HepG2 (cell line): ENCODE results near the gene MRM1. TPM values are rescaled to one million over a fixed set of nuclear protein-coding genes. Genes with fewer than 3 reads are reported as not detected.

Experiments
- ATAC-seq: fragments of 200-7000 bp; cut with Tn5 transposase; 3 replicates; pipeline ENCODE4 v1.9.1; 2020; ENCODE audit warnings: mild to moderate bottlenecking, moderate library complexity
- BruUV-seq: library from RNA; stranded (reverse); fragments of 400-500 nt; replicated peaks from 2 replicates; lab custom pipeline; 2021; lab: Mats Ljungman, UMichigan
- CTCF ChIA-PET: fragments of 300-600 bp; formaldehyde crosslinking; extraction: SDS; loops from one replicate; lab custom pipeline; 2021; ENCODE audit warnings: low total read pairs, inconsistent platforms, low intra/inter-chr PET ratio; lab: Yijun Ruan, JAX
- POLR2A ChIA-PET: fragments of 350-600 bp; sonication (Branson Sonifier 250); formaldehyde crosslinking; loops from one replicate; lab custom pipeline; 2020; ENCODE audit warnings: antibody characterized with exemption, inconsistent platforms; lab: Yijun Ruan, JAX
- DNase-seq: peaks from one replicate; pipeline ENCODE4 v3.0.0-alpha.2; 2015; ENCODE audit warnings: low spot score
- FAIRE-seq: peaks from 3 replicates; lab custom pipeline; 2011; peaks lifted over from hg19 to GRCh38; lab: Jason Lieb, UNC
- H2AFZ ChIP-seq: one replicate; pipeline ENCODE4 v1.6.1; 2011; ENCODE audit warnings: low read length, inconsistent platforms
- H3K27ac ChIP-seq: fragments of 300-600 bp; 3 replicates; pipeline ENCODE4 v1.8.0; 2011; ENCODE audit warnings: mixed run types, mild to moderate bottlenecking, mixed read lengths, low read length, inconsistent platforms; ENCODE audit not compliant: insufficient read depth; ENCODE audit errors: extremely low read length
- H3K27me3 ChIP-seq, 2 experiments: fragments of 200-600 bp in 1 of 2; 2 replicates in 1 of 2; 3 replicates in 1 of 2; pipeline versions ENCODE4 v1.6.0 to v1.8.0; 2011; ENCODE audit warnings: low read length in 2 of 2, mild to moderate bottlenecking in 2 of 2, moderate library complexity in 2 of 2, inconsistent platforms in 1 of 2; ENCODE audit not compliant: insufficient read depth in 2 of 2, control insufficient read depth in 1 of 2
- H3K36me3 ChIP-seq, 2 experiments: fragments of 200-600 bp in 1 of 2; replicated peaks in 1 of 2; 2 replicates in 1 of 2; 3 replicates in 1 of 2; pipeline versions ENCODE4 v1.5.1 to v1.8.0; 2011; ENCODE audit warnings: low read length in 2 of 2, inconsistent platforms in 1 of 2; ENCODE audit not compliant: insufficient read depth in 2 of 2, control insufficient read depth in 1 of 2
- H3K4me1 ChIP-seq: 2 replicates; pipeline ENCODE4 v1.5.1; 2012; ENCODE audit warnings: low read length, inconsistent platforms; ENCODE audit not compliant: insufficient read depth
- H3K4me2 ChIP-seq: 2 replicates; pipeline ENCODE4 v1.6.0; 2011; ENCODE audit warnings: low read depth, low read length, inconsistent platforms
- H3K4me3 ChIP-seq, 3 experiments: fragments of 200-600 bp in 1 of 3; sonication (generic), shearing (Covaris generic) in 1 of 3; replicated peaks in 1 of 3; 2 replicates each; pipeline ENCODE4 v1.5.1; 2011 to 2016; ENCODE audit warnings: low read length in 3 of 3, inconsistent platforms in 2 of 3, low read depth in 2 of 3, mild to moderate bottlenecking in 2 of 3, control low read depth in 1 of 3, mixed read lengths in 1 of 3; ENCODE audit not compliant: insufficient read depth in 1 of 3
- H3K79me2 ChIP-seq: one replicate; pipeline ENCODE4 v1.6.1; 2011; ENCODE audit warnings: low read length, inconsistent platforms; ENCODE audit not compliant: insufficient read depth
- H3K9ac ChIP-seq: 2 replicates; pipeline ENCODE4 v1.6.0; 2011; ENCODE audit warnings: mild to moderate bottlenecking, low read depth, low read length, inconsistent platforms; ENCODE audit not compliant: insufficient read depth
- H3K9me3 ChIP-seq: 2 replicates; pipeline ENCODE4 v1.5.1; 2012; ENCODE audit warnings: mild to moderate bottlenecking, low read length
- H4K20me1 ChIP-seq: 2 replicates; pipeline ENCODE4 v1.6.0; 2011; ENCODE audit warnings: inconsistent platforms, mild to moderate bottlenecking, low read length, moderate library complexity; ENCODE audit not compliant: insufficient read depth
- NR2F6 ChIP-seq, 2 experiments: IDR thresholded peaks; 2 replicates each; pipeline ENCODE4 v1.6.1; 2016; ENCODE audit warnings: antibody characterized with exemption in 1 of 2, mild to moderate bottlenecking in 1 of 2
- SMC3 ChIP-seq: IDR thresholded peaks from 2 replicates; pipeline ENCODE4 v1.6.1; 2011; ENCODE audit warnings: low read length, improper control_type of control experiment
- STAG1 ChIP-seq: sonication (generic); formaldehyde crosslinking; IDR thresholded peaks from 2 replicates; pipeline ENCODE4 v1.4.0; 2020; ENCODE audit warnings: missing genetic modification reagents
- ZFX ChIP-seq: sonication (generic); formaldehyde crosslinking; IDR thresholded peaks from 2 replicates; pipeline ENCODE4 v1.4.0; 2020; ENCODE audit warnings: mild to moderate bottlenecking, low read depth, missing genetic modification reagents, moderate library complexity
- ZNF556 ChIP-seq: sonication (generic); formaldehyde crosslinking; IDR thresholded peaks from 2 replicates; pipeline ENCODE4 v1.4.0; 2020; ENCODE audit warnings: mild to moderate bottlenecking, missing genetic modification reagents, borderline replicate concordance
- WGBS: methylation state at CpG from one replicate; pipeline ENCODE4 v1.1.6; 2017; ENCODE audit warnings: low lambda C conversion rate; 5-methylcytosine and 5-hydroxymethylcytosine counted together
- in situ Hi-C: cut with HindIII; loops from 2 replicates; pipeline ENCODE4 v1.10.0; 2017; ENCODE audit warnings: low pct_unique_long_range_greater_than_20kb; ENCODE audit not compliant: extremely low pct_ligation_motif_present
- intact Hi-C: fragments of 100-400 bp; cut with micrococcal nuclease; formaldehyde crosslinking; loops from one replicate; pipeline ENCODE4 v1.10.0; 2022; ENCODE audit not compliant: unreplicated experiment
- polyA plus RNA-seq, 8 experiments: library from polyadenylated mRNA; depleted of rRNA in 3 of 8; stranded (reverse) in 7 of 8; unstranded in 1 of 8; fragments of >200 nt; fragmentation: Illumina TruSeq in 4 of 8; extraction: Trizol in 4 of 8; gene quantifications; 2 replicates each; pipeline versions ENCODE4 v1.2.1 to v1.2.3, GENCODE V29; 2011 to 2016; ENCODE audit warnings: low read depth in 4 of 8, missing spikeins in 1 of 8, mixed read lengths in 1 of 8; ENCODE audit not compliant: insufficient read depth in 1 of 8
- total RNA-seq, 5 experiments: library from RNA; depleted of rRNA; stranded (reverse); fragments of >200 nt; fragmentation: Illumina TruSeq; extraction: Trizol; gene quantifications; 2 replicates each; pipeline ENCODE4 v1.2.3, GENCODE V29; 2016; ENCODE audit warnings: low read depth in 1 of 5
- TF ChIP-seq, protein P1 (sequence below), 2 experiments: sonication (generic) in 1 of 2; formaldehyde crosslinking in 1 of 2; IDR thresholded peaks; 2 replicates each; pipeline versions ENCODE4 v1.4.0 to v1.6.1; 2018 to 2020; ENCODE audit warnings: missing genetic modification reagents in 2 of 2, borderline replicate concordance in 1 of 2, low read depth in 1 of 2, mild to moderate bottlenecking in 1 of 2, missing biosample characterization in 1 of 2
- TF ChIP-seq, protein P2 (sequence below): sonication (generic); formaldehyde crosslinking; IDR thresholded peaks from 2 replicates; pipeline ENCODE4 v1.4.0; 2020; ENCODE audit warnings: mild to moderate bottlenecking, missing genetic modification reagents, borderline replicate concordance
- TF ChIP-seq, protein P3 (sequence below): sonication (generic); formaldehyde crosslinking; IDR thresholded peaks from 2 replicates; pipeline ENCODE4 v1.4.0; 2020; ENCODE audit warnings: missing genetic modification reagents, low read depth, mild to moderate bottlenecking, borderline replicate concordance
- TF ChIP-seq, protein P4 (sequence below): IDR thresholded peaks from 2 replicates; pipeline ENCODE4 v1.6.1; 2012; ENCODE audit warnings: inconsistent platforms

MRM1 gene
- total and polyA plus RNA-seq, 2 of the 13 experiments (the other 11 are each of a cell fraction or from before 2014, with no cell fraction given) = 4.1 to 11.3 TPM

DNA sequence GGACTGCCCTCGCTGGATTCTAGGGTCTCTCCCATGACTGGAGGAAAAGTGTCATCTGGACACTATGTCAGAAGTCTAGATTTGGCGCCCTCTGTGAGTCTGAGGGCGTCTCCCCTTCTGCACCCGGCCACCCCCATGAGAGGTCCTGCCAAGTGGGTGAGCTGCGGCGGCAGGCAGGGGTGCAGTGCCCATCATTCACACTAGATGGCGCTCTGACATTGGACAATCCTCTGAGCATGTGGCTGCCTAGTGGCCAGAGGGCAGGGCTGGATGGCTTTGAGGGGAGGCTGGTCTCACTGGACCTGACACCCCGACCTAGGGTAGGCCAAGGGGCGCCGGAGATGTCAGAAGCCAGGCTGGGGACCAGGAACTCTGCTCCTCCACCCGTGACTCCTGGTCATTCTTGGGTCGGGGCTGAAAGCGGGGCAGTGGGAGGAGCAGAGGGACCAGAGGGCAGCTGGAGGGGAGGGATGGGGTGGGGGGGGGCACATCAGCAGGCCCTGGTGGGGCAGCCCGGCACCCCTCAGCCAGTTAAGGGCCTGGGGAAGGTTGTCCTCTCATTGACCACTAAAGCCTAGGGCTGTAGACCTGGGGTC, 28.0 kb downstream of the MRM1 start:
- 0 out of 2 replicates have a peak, but pooled peaks cover 3% of the 10 kb centered on the region for H4K20me1 ChIP-seq
- DNase-seq = peak; percentile 55
- H2AFZ ChIP-seq = no peak overlapping the region
- no peaks in the 10 kb centered on the region for H3K36me3 ChIP-seq
- H3K27me3 ChIP-seq = peaks cover 6 to 21% of the 10 kb centered on the region in 2 experiments; a peak in 4 of 5 replicates
- no peak overlapping the region for H3K27ac ChIP-seq
- no peak overlapping the region for H3K9ac ChIP-seq
- CTCF ChIA-PET = interaction anchor here (1.1 to 1.9 kb wide), 4 partner anchors 44 to 418 kb away, joined by 5 to 11 read pairs (median 7); no protein-coding TSS in a partner anchor
- POLR2A ChIA-PET = no interaction called here
- peak; percentile 92 for ATAC-seq
- intact Hi-C loops (loop anchor here (1.0 to 2.0 kb wide), 3 partner anchors 44 to 418 kb away; no protein-coding TSS in a partner anchor), in situ Hi-C loops (no loop called here)
- 22% methylated on average over 3 of the region's 14 CpGs for WGBS
- FAIRE-seq = no peak
- no peak overlapping the region for H3K4me3 ChIP-seq
- BruUV-seq = no TSS peak
- H3K4me1 ChIP-seq = peaks cover 23% of the 10 kb centered on the region
- no peaks in the 10 kb centered on the region for H3K9me3 ChIP-seq
- H3K4me2 ChIP-seq = peak overlapping the region; percentile 29; the same call in 1 of the 2 replicates
- no peaks in the 10 kb centered on the region for H3K79me2 ChIP-seq
- TF ChIP-seq, protein P1, sequence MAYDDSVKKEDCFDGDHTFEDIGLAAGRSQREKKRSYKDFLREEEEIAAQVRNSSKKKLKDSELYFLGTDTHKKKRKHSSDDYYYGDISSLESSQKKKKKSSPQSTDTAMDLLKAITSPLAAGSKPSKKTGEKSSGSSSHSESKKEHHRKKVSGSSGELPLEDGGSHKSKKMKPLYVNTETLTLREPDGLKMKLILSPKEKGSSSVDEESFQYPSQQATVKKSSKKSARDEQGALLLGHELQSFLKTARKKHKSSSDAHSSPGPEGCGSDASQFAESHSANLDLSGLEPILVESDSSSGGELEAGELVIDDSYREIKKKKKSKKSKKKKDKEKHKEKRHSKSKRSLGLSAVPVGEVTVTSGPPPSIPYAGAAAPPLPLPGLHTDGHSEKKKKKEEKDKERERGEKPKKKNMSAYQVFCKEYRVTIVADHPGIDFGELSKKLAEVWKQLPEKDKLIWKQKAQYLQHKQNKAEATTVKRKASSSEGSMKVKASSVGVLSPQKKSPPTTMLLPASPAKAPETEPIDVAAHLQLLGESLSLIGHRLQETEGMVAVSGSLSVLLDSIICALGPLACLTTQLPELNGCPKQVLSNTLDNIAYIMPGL (CRISPR knock-in tag; IDR thresholded peaks at IDR 0.05; ENCODE audit: borderline replicate concordance in 1 of 2, low read depth in 1 of 2) = peak; percentile 30 to 52; a peak in 2 of 4 replicates
- TF ChIP-seq STAG1 = peak; percentile 97
- TF ChIP-seq, protein P2, sequence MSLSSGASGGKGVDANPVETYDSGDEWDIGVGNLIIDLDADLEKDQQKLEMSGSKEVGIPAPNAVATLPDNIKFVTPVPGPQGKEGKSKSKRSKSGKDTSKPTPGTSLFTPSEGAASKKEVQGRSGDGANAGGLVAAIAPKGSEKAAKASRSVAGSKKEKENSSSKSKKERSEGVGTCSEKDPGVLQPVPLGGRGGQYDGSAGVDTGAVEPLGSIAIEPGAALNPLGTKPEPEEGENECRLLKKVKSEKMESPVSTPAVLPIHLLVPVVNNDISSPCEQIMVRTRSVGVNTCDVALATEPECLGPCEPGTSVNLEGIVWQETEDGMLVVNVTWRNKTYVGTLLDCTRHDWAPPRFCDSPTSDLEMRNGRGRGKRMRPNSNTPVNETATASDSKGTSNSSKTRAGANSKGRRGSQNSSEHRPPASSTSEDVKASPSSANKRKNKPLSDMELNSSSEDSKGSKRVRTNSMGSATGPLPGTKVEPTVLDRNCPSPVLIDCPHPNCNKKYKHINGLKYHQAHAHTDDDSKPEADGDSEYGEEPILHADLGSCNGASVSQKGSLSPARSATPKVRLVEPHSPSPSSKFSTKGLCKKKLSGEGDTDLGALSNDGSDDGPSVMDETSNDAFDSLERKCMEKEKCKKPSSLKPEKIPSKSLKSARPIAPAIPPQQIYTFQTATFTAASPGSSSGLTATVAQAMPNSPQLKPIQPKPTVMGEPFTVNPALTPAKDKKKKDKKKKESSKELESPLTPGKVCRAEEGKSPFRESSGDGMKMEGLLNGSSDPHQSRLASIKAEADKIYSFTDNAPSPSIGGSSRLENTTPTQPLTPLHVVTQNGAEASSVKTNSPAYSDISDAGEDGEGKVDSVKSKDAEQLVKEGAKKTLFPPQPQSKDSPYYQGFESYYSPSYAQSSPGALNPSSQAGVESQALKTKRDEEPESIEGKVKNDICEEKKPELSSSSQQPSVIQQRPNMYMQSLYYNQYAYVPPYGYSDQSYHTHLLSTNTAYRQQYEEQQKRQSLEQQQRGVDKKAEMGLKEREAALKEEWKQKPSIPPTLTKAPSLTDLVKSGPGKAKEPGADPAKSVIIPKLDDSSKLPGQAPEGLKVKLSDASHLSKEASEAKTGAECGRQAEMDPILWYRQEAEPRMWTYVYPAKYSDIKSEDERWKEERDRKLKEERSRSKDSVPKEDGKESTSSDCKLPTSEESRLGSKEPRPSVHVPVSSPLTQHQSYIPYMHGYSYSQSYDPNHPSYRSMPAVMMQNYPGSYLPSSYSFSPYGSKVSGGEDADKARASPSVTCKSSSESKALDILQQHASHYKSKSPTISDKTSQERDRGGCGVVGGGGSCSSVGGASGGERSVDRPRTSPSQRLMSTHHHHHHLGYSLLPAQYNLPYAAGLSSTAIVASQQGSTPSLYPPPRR (CRISPR knock-in tag) = no peak
- peak; percentile 32; the same call in 1 of the 2 replicates for TF ChIP-seq ZFX (CRISPR knock-in tag)
- TF ChIP-seq NR2F6 (IDR thresholded peaks at IDR 0.05) = no peak
- TF ChIP-seq NR2F6 (CRISPR knock-in tag; IDR thresholded peaks at IDR 0.05) = 0 out of 2 replicates have a peak, but pooled peaks have one; percentile 5
- TF ChIP-seq, protein P3, sequence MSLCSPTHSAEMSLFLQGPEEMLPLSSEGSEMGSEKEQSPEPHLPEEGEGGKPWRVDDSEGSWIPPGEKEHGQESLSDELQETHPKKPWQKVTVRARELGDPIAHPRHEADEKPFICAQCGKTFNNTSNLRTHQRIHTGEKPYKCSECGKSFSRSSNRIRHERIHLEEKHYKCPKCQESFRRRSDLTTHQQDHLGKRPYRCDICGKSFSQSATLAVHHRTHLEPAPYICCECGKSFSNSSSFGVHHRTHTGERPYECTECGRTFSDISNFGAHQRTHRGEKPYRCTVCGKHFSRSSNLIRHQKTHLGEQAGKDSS (CRISPR knock-in tag) = 0 out of 2 replicates have a peak, but pooled peaks have one; percentile 44
- TF ChIP-seq, protein P4, sequence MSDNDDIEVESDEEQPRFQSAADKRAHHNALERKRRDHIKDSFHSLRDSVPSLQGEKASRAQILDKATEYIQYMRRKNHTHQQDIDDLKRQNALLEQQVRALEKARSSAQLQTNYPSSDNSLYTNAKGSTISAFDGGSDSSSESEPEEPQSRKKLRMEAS = peak; percentile 60; the same call in 1 of the 2 replicates
- peak; percentile 55; the same call in 1 of the 2 replicates for TF ChIP-seq SMC3
- 0 out of 2 replicates have a peak, but pooled peaks have one; percentile 35 for TF ChIP-seq ZNF556 (CRISPR knock-in tag)
